Caco-2 (cell line): ENCODE measurements around the gene GIMAP4. TPM values are rescaled to one million over a fixed set of nuclear protein-coding genes. Genes with fewer than 3 reads are reported as not detected.
"Not testable (repeated sequence)": the region's sequence is repeated elsewhere in the genome, so short reads cannot be mapped to it uniquely, and the experiment has no call there.

Source experiments
- Bru-seq: library from RNA; stranded (reverse); fragments of 400-500 nt; gene quantifications from one replicate; lab custom pipeline; 2021; lab: Mats Ljungman, UMichigan
- BruChase-seq, 2 experiments: library from RNA; stranded (reverse); fragments of 400-500 nt; gene quantifications; one replicate each; lab custom pipeline; 2021; lab: Mats Ljungman, UMichigan
- BruUV-seq: library from RNA; stranded (reverse); fragments of 400-500 nt; replicated peaks from 2 replicates; lab custom pipeline; 2021; lab: Mats Ljungman, UMichigan
- CTCF ChIA-PET: fragments of 300-600 bp; sonication (Branson Sonifier 250); formaldehyde crosslinking; loops from one replicate; lab custom pipeline; 2022; ENCODE audit warnings: antibody characterized with exemption; lab: Charles Lee
- POLR2A ChIA-PET: fragments of 300-600 bp; sonication (Branson Sonifier 250); formaldehyde crosslinking; loops from one replicate; lab custom pipeline; 2022; ENCODE audit warnings: antibody characterized with exemption; lab: Charles Lee
- DNase-seq, 2 experiments: peaks; one replicate each; pipeline versions ENCODE4 v3.0.0 to v3.0.0-alpha.2; 2020 to 2022
- H3K27me3 ChIP-seq: replicated peaks from 2 replicates; pipeline ENCODE4 v1.6.0; 2011; ENCODE audit warnings: low read length; ENCODE audit not compliant: control insufficient read depth, insufficient read depth
- H3K36me3 ChIP-seq: 2 replicates; pipeline ENCODE4 v1.5.1; 2011; ENCODE audit warnings: low read length; ENCODE audit not compliant: control insufficient read depth, insufficient read depth
- H3K4me1 ChIP-seq: fragments of 250-450 bp; sonication (Bioruptor Pico); 2 replicates; pipeline ENCODE4 v1.5.1; 2020; ENCODE audit warnings: mild to moderate bottlenecking
- H3K4me3 ChIP-seq: 2 replicates; pipeline ENCODE4 v1.5.1; 2011; ENCODE audit warnings: low read depth, mild to moderate bottlenecking, control low read depth, low read length
- H3K9me3 ChIP-seq: fragments of 250-450 bp; sonication (Bioruptor Pico); 2 replicates; pipeline ENCODE4 v1.5.1; 2020; ENCODE audit warnings: mild to moderate bottlenecking, moderate library complexity
- H3K27ac Mint-ChIP-seq: one replicate; pipeline ENCODE4 v1.8.0; 2022; ENCODE audit warnings: mixed read lengths; ENCODE audit not compliant: unreplicated experiment
- H3K27me3 Mint-ChIP-seq: one replicate; pipeline ENCODE4 v1.8.0; 2022; ENCODE audit warnings: mixed read lengths; ENCODE audit not compliant: insufficient read depth, unreplicated experiment
- H3K36me3 Mint-ChIP-seq: one replicate; pipeline ENCODE4 v1.8.0; 2022; ENCODE audit warnings: mild to moderate bottlenecking, mixed read lengths; ENCODE audit not compliant: insufficient read depth, unreplicated experiment
- H3K4me1 Mint-ChIP-seq: one replicate; pipeline ENCODE4 v1.8.0; 2022; ENCODE audit warnings: low read depth, mixed read lengths; ENCODE audit not compliant: unreplicated experiment
- H3K4me3 Mint-ChIP-seq: one replicate; pipeline ENCODE4 v1.8.0; 2022; ENCODE audit warnings: mild to moderate bottlenecking, moderate library complexity, mixed read lengths; ENCODE audit not compliant: unreplicated experiment
- H3K9me3 Mint-ChIP-seq: one replicate; pipeline ENCODE4 v1.8.0; 2022; ENCODE audit warnings: mixed read lengths; ENCODE audit not compliant: unreplicated experiment
- intact Hi-C: fragments of 100-400 bp; cut with micrococcal nuclease; formaldehyde crosslinking; loops from one replicate; pipeline ENCODE4 v1.10.0; 2022; ENCODE audit not compliant: unreplicated experiment
- long read RNA-seq: library from polyadenylated mRNA; stranded (forward); transcript quantifications from one replicate; pipeline ENCODE4 v2.0.0, GENCODE V29; 2022
- total RNA-seq: library from RNA; stranded (reverse); gene quantifications from 2 replicates; pipeline ENCODE4 v1.2.3, GENCODE V29; 2022
- TF ChIP-seq, protein P1 (sequence below), 2 experiments: fragments of 200-600 bp in 1 of 2; IDR thresholded peaks; 1 replicate in 1 of 2; 2 replicates in 1 of 2; pipeline versions ENCODE4 v1.5.1 to v1.8.0; 2011 to 2022; ENCODE audit warnings: antibody characterized with exemption in 1 of 2, control low read depth in 1 of 2, inconsistent platforms in 1 of 2, low read depth in 1 of 2, low read length in 1 of 2, mild to moderate bottlenecking in 1 of 2, moderate library complexity in 1 of 2; ENCODE audit not compliant: insufficient read depth in 1 of 2, severe bottlenecking in 1 of 2, unreplicated experiment in 1 of 2

GIMAP4 gene
- total RNA-seq, result not detected in 2 replicates
- Bru-seq, nascent RNA, result not detected
- BruChase-seq, experiment 1, labeled RNA remaining after a 2-hour chase, result not detected
- not detected for BruChase-seq, experiment 2, labeled RNA remaining after a 6-hour chase
- long read RNA-seq, result 0 reads

DNA sequence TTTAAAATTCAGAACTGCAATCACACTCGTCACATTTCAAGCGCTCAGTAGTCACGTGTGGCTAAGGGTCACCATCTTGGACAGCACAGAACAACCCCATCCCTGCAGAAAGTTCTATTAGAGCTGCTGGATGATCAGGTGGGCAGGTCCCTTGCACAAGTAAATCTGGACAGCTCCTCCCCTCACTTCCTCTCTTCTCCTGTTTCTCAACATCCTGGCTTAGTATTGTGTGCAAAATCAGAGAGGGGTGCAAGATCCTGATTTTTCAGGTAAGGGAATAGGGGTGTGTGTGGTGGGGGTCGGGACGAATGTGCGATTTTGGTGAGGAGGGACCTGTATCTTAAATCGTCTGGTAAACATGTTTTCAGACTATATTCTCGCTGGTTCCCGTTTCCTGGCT, at the start of gene GIMAP4:
Gene GIMAP4 (plus strand): TSS at position 222 of the 400 bp plus-strand sequence. CDS start 2,512 bp downstream, outside the sequence.
- intact Hi-C loops, result no loop called here
- ChIA-PET CTCF (no interaction called here), POLR2A (no interaction called here)
- Histone ChIP-seq H3K9me3 (no peaks in the 10 kb centered on the region), H3K4me3 (no peak within 1 kb of the TSS), H3K4me1 (no peaks in the 10 kb centered on the region), H3K36me3 (no peaks in the 10 kb centered on the region), H3K27me3 (no peaks in the 10 kb centered on the region; the same call in 1 of the 2 replicates)
- Mint-ChIP-seq H3K27me3 (peaks cover 9% of the 10 kb centered on the region), H3K27ac (no peak within 1 kb of the TSS), H3K4me1 (no peaks in the 10 kb centered on the region), H3K4me3 (no peak within 1 kb of the TSS), H3K36me3 (no peaks in the 10 kb centered on the region), H3K9me3 (peaks cover under 1% of the 10 kb centered on the region)
- TF ChIP-seq, protein P1, sequence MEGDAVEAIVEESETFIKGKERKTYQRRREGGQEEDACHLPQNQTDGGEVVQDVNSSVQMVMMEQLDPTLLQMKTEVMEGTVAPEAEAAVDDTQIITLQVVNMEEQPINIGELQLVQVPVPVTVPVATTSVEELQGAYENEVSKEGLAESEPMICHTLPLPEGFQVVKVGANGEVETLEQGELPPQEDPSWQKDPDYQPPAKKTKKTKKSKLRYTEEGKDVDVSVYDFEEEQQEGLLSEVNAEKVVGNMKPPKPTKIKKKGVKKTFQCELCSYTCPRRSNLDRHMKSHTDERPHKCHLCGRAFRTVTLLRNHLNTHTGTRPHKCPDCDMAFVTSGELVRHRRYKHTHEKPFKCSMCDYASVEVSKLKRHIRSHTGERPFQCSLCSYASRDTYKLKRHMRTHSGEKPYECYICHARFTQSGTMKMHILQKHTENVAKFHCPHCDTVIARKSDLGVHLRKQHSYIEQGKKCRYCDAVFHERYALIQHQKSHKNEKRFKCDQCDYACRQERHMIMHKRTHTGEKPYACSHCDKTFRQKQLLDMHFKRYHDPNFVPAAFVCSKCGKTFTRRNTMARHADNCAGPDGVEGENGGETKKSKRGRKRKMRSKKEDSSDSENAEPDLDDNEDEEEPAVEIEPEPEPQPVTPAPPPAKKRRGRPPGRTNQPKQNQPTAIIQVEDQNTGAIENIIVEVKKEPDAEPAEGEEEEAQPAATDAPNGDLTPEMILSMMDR (IDR thresholded peaks at IDR 0.05; ENCODE audit: insufficient read depth in 1 of 2, low read depth in 1 of 2, low read length in 1 of 2, severe bottlenecking in 1 of 2, unreplicated experiment in 1 of 2), result no peak
- no peak for DNase-seq
- BruUV-seq, result no TSS peak

DNA sequence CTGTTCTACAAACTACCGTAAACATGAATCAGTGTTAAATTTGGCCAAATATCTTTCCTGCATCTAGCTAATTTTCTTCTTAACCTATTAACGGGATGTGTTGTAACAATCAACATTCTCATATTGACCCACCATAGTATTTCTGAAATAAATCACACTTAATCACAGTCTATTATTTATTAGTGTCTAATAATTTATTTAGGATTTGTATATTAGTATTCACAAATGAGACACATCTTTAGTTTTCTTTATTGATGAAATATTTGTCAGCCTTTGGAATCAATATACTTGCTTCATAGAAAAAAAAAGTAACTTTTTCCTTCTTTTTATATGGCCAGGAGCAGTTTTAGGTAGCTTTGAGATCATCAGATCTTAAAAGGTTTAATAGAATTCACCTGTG, 47.9 kb upstream of the GIMAP4 start:
- no TSS peak for BruUV-seq
- no peaks in the 10 kb centered on the region for H3K4me1 Mint-ChIP-seq
- intact Hi-C loops, result no loop called here
- DNase-seq, result no peak
- no peaks in the 10 kb centered on the region for H3K36me3 Mint-ChIP-seq
- H3K27ac Mint-ChIP-seq, result no peak overlapping the region
- no peaks in the 10 kb centered on the region for H3K9me3 Mint-ChIP-seq
- H3K4me3 ChIP-seq, result no peak overlapping the region
- no peaks in the 10 kb centered on the region for H3K4me1 ChIP-seq
- H3K27me3 Mint-ChIP-seq, result peaks cover 14% of the 10 kb centered on the region
- no peaks in the 10 kb centered on the region; the same call in 1 of the 2 replicates for H3K27me3 ChIP-seq
- H3K9me3 ChIP-seq, result no peaks in the 10 kb centered on the region
- no peaks in the 10 kb centered on the region for H3K36me3 ChIP-seq
- TF ChIP-seq, protein P1 (IDR thresholded peaks at IDR 0.05; ENCODE audit: insufficient read depth in 1 of 2, low read depth in 1 of 2, low read length in 1 of 2, severe bottlenecking in 1 of 2, unreplicated experiment in 1 of 2), result no peak
- ChIA-PET POLR2A (no interaction called here), CTCF (no interaction called here)
- H3K4me3 Mint-ChIP-seq, result no peak overlapping the region

DNA sequence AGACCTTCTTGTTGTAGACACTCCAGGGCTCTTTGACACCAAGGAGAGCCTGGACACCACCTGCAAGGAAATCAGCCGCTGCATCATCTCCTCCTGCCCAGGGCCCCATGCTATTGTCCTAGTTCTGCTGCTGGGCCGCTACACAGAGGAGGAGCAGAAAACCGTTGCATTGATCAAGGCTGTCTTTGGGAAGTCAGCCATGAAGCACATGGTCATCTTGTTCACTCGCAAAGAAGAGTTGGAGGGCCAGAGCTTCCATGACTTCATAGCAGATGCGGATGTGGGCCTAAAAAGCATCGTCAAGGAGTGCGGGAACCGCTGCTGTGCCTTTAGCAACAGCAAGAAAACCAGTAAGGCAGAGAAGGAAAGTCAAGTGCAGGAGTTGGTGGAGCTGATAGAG, 47.0 kb upstream of the GIMAP4 start:
- BruUV-seq, result no TSS peak

DNA sequence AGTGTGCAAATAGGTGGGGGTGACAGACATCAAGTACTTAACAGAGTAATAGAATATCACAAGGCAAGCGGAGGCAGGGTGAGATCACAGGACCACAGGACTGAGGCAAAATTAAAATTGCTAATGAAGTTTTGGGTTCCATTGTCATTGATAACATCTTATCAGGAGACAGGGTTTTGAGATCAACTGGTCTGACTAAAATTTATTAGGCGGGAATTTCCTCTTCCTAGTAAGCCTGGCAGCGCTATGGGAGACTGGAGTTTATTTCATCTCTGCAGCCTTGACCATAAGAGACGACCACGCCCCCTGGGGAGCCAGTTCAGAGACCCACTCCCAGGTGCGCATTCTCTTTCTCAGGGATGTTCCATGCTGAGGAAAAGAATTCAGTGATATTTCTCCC, 44.3 kb upstream of the GIMAP4 start:
- H3K27ac Mint-ChIP-seq, POLR2A ChIA-PET, H3K4me3 ChIP-seq, intact Hi-C loops, DNase-seq, H3K36me3 Mint-ChIP-seq, H3K4me3 Mint-ChIP-seq, H3K9me3 ChIP-seq, H3K36me3 ChIP-seq, CTCF ChIA-PET, H3K9me3 Mint-ChIP-seq, H3K4me1 Mint-ChIP-seq, H3K27me3 ChIP-seq, H3K4me1 ChIP-seq, BruUV-seq: not testable (repeated sequence)
- H3K27me3 Mint-ChIP-seq, result peaks cover 14% of the 10 kb centered on the region

More for the DNA sequence above, 47.0 kb upstream of the GIMAP4 start:
- Mint-ChIP-seq H3K4me1 (no peaks in the 10 kb centered on the region), H3K27me3 (peaks cover 16% of the 10 kb centered on the region), H3K27ac (no peak overlapping the region), H3K4me3 (no peak overlapping the region), H3K9me3 (no peaks in the 10 kb centered on the region), H3K36me3 (no peaks in the 10 kb centered on the region)
- CTCF ChIA-PET, result no interaction called here
- Histone ChIP-seq H3K36me3 (no peaks in the 10 kb centered on the region), H3K4me1 (no peaks in the 10 kb centered on the region), H3K27me3 (no peaks in the 10 kb centered on the region; the same call in 1 of the 2 replicates), H3K9me3 (no peaks in the 10 kb centered on the region), H3K4me3 (no peak overlapping the region)
- DNase-seq, result no peak
- TF ChIP-seq, protein P1 (IDR thresholded peaks at IDR 0.05; ENCODE audit: insufficient read depth in 1 of 2, low read depth in 1 of 2, low read length in 1 of 2, severe bottlenecking in 1 of 2, unreplicated experiment in 1 of 2), result no peak
- POLR2A ChIA-PET, result no interaction called here
- intact Hi-C loops, result no loop called here
